ENCODE data around the gene ZFYVE28. TPM values are rescaled to one million over a fixed set of nuclear protein-coding genes. Genes with fewer than 3 reads are reported as not detected.

Gene ZFYVE28
- total RNA-seq, 4 donors from 2014 or later = 8.9 to 19.1 (median 16.4) TPM

- Histone ChIP-seq H3K4me1 (no peaks in the 10 kb centered on the region), H3K9me3 (no peaks in the 10 kb centered on the region), H3K27me3 (no peaks in the 10 kb centered on the region), H3K4me3 (replicated peaks in 1 of 3) (no peak overlapping the region), H3K36me3 (no peaks in the 10 kb centered on the region), H3K27ac (no peak overlapping the region)
- TF ChIP-seq POLR2A (IDR thresholded peaks at IDR 0.05) = no peak
- TF ChIP-seq CTCF (IDR thresholded peaks at IDR 0.05) = no peak
- DNase-seq = no peak
- intact Hi-C loops (cut with DNase I) = no loop called here
- 93 to 94% methylated on average over 3 of the region's 3 CpGs for WGBS, 2 donors
Measured at GRCh38 chr4:2348786-2349185, 69.7 kb downstream of the ZFYVE28 start.

- no peak overlapping the region for H3K27ac ChIP-seq
- H3K9me3 ChIP-seq = no peaks in the 10 kb centered on the region
- intact Hi-C loops (cut with DNase I) = no loop called here
- TF ChIP-seq CTCF (IDR thresholded peaks at IDR 0.05) = no peak
- H3K4me3 ChIP-seq (replicated peaks in 1 of 3) = no peak overlapping the region
- no peaks in the 10 kb centered on the region for H3K4me1 ChIP-seq
- no peaks in the 10 kb centered on the region for H3K36me3 ChIP-seq
- 86 to 88% methylated on average over 4 of the region's 4 CpGs for WGBS, 2 donors
- no peak for DNase-seq
- H3K27me3 ChIP-seq = no peaks in the 10 kb centered on the region
Measured at GRCh38 chr4:2347190-2347589, 71.3 kb downstream of the ZFYVE28 start.

DNA sequence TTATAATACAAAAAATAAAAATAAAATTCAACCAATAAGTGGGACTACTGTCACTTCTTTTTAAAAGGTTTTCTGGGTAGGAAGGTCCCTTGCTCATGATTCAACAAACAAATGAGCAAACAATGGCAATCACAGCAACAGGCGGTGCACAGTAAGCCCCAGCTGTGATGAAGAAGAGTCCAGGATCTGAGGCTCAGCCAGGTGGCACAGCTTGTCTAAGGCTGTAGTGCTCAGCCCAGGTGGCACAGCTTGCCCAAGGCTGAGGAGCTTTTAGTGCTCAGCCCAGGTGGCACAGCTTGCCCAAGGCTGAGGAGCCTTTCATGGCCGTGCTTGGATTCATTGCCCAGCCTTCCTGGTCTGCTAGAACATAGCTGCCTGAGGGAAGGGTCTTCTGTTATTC lies 75.0 kb downstream of the ZFYVE28 start:
- no peak overlapping the region for H3K4me3 ChIP-seq (replicated peaks in 1 of 3)
- H3K4me1 ChIP-seq = no peaks in the 10 kb centered on the region
- no peak overlapping the region for H3K27ac ChIP-seq
- DNase-seq = no peak
- H3K27me3 ChIP-seq = no peaks in the 10 kb centered on the region
- H3K36me3 ChIP-seq = no peaks in the 10 kb centered on the region
- TF ChIP-seq POLR2A (IDR thresholded peaks at IDR 0.05) = no peak
- intact Hi-C loops (cut with DNase I) = no loop called here
- 98% methylated on average over 2 of the region's 2 CpGs for WGBS, 2 donors
- H3K9me3 ChIP-seq = no peaks in the 10 kb centered on the region

DNA sequence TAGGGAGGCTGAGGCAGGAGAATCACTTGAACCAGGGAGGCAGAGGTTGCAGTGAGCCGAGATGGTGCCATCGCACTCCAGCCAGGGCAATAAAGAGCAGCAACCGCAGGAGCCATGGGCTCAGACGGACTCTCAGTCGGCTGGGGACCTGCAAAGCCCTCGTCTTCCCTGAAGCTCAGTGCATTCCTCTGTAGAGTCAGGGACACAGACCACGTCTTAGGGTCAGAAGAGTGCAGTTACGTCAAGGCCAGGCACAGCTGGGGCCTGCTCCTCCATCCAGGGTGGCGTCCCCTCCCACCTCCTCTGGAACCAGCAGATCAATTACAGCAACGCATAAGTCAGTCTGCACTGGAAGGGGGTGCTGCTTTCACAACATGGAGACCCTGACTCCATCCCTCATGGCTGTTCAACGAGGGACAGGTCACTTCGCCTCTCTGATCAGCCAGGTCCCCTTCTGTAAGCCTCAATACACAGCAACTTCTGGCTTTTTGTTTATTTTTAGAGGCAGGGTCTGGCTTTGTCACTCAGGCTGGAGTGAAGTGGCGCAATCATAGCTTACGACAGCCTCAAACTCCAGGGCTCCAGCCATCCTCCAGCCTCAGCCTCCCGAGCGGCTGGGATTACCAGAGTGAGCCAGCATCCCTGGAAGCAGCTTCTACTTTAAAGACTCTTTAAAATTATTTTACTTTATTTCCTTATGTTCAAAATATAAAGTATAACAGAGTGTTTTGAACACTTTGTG lies 76.4 kb downstream of the ZFYVE28 start:
- H3K9me3 ChIP-seq = no peaks in the 10 kb centered on the region
- H3K27ac ChIP-seq = no peak overlapping the region
- intact Hi-C loops (cut with DNase I) = no loop called here
- DNase-seq = no peak
- no peak for TF ChIP-seq CTCF (IDR thresholded peaks at IDR 0.05)
- no peak for TF ChIP-seq POLR2A (IDR thresholded peaks at IDR 0.05)
- H3K4me3 ChIP-seq (replicated peaks in 1 of 3) = no peak overlapping the region
- H3K36me3 ChIP-seq = no peaks in the 10 kb centered on the region
- WGBS, 2 donors = 90 to 99% methylated on average over 15 to 16 of the region's 16 CpGs
- H3K27me3 ChIP-seq = no peaks in the 10 kb centered on the region
- no peaks in the 10 kb centered on the region for H3K4me1 ChIP-seq

- intact Hi-C loops (cut with DNase I) = no loop called here
- Histone ChIP-seq H3K9me3 (no peaks in the 10 kb centered on the region), H3K27me3 (no peaks in the 10 kb centered on the region), H3K4me1 (no peaks in the 10 kb centered on the region), H3K27ac (no peak overlapping the region), H3K36me3 (no peaks in the 10 kb centered on the region), H3K4me3 (replicated peaks in 1 of 3) (no peak overlapping the region)
- 92 to 94% methylated on average over 15 to 28 of the region's 28 CpGs for WGBS, 2 donors
- TF ChIP-seq POLR2A (IDR thresholded peaks at IDR 0.05) (no peak), CTCF (IDR thresholded peaks at IDR 0.05) (no peak)
- DNase-seq = no peak
Measured at GRCh38 chr4:2341261-2341841, 77.1 kb downstream of the ZFYVE28 start.
